HepG2 (cell line): ENCODE results near the gene PLSCR1. TPM values are rescaled to one million over a fixed set of nuclear protein-coding genes. Genes with fewer than 3 reads are reported as not detected.
A peak's percentile ranks its signal among the peaks of the same experiment; 100 is the strongest.

Source experiments
- ATAC-seq: fragments of 200-7000 bp; cut with Tn5 transposase; 3 replicates; pipeline ENCODE4 v1.9.1; 2020; ENCODE audit warnings: mild to moderate bottlenecking, moderate library complexity
- BruUV-seq: library from RNA; stranded (reverse); fragments of 400-500 nt; replicated peaks from 2 replicates; lab custom pipeline; 2021; lab: Mats Ljungman, UMichigan
- CTCF ChIA-PET: fragments of 300-600 bp; formaldehyde crosslinking; extraction: SDS; loops from one replicate; lab custom pipeline; 2021; ENCODE audit warnings: low total read pairs, inconsistent platforms, low intra/inter-chr PET ratio; lab: Yijun Ruan, JAX
- POLR2A ChIA-PET: fragments of 350-600 bp; sonication (Branson Sonifier 250); formaldehyde crosslinking; loops from one replicate; lab custom pipeline; 2020; ENCODE audit warnings: antibody characterized with exemption, inconsistent platforms; lab: Yijun Ruan, JAX
- DNase-seq: peaks from one replicate; pipeline ENCODE4 v3.0.0-alpha.2; 2015; ENCODE audit warnings: low spot score
- FAIRE-seq: peaks from 3 replicates; lab custom pipeline; 2011; peaks lifted over from hg19 to GRCh38; lab: Jason Lieb, UNC
- H2AFZ ChIP-seq: one replicate; pipeline ENCODE4 v1.6.1; 2011; ENCODE audit warnings: low read length, inconsistent platforms
- H3K27ac ChIP-seq: fragments of 300-600 bp; 3 replicates; pipeline ENCODE4 v1.8.0; 2011; ENCODE audit warnings: mixed run types, mild to moderate bottlenecking, mixed read lengths, low read length, inconsistent platforms; ENCODE audit not compliant: insufficient read depth; ENCODE audit errors: extremely low read length
- H3K27me3 ChIP-seq, 2 experiments: fragments of 200-600 bp in 1 of 2; 2 replicates in 1 of 2; 3 replicates in 1 of 2; pipeline versions ENCODE4 v1.6.0 to v1.8.0; 2011; ENCODE audit warnings: low read length in 2 of 2, mild to moderate bottlenecking in 2 of 2, moderate library complexity in 2 of 2, inconsistent platforms in 1 of 2; ENCODE audit not compliant: insufficient read depth in 2 of 2, control insufficient read depth in 1 of 2
- H3K36me3 ChIP-seq, 2 experiments: fragments of 200-600 bp in 1 of 2; replicated peaks in 1 of 2; 2 replicates in 1 of 2; 3 replicates in 1 of 2; pipeline versions ENCODE4 v1.5.1 to v1.8.0; 2011; ENCODE audit warnings: low read length in 2 of 2, inconsistent platforms in 1 of 2; ENCODE audit not compliant: insufficient read depth in 2 of 2, control insufficient read depth in 1 of 2
- H3K4me1 ChIP-seq: 2 replicates; pipeline ENCODE4 v1.5.1; 2012; ENCODE audit warnings: low read length, inconsistent platforms; ENCODE audit not compliant: insufficient read depth
- H3K4me2 ChIP-seq: 2 replicates; pipeline ENCODE4 v1.6.0; 2011; ENCODE audit warnings: low read depth, low read length, inconsistent platforms
- H3K4me3 ChIP-seq, 3 experiments: fragments of 200-600 bp in 1 of 3; sonication (generic), shearing (Covaris generic) in 1 of 3; replicated peaks in 1 of 3; 2 replicates each; pipeline ENCODE4 v1.5.1; 2011 to 2016; ENCODE audit warnings: low read length in 3 of 3, inconsistent platforms in 2 of 3, low read depth in 2 of 3, mild to moderate bottlenecking in 2 of 3, control low read depth in 1 of 3, mixed read lengths in 1 of 3; ENCODE audit not compliant: insufficient read depth in 1 of 3
- H3K79me2 ChIP-seq: one replicate; pipeline ENCODE4 v1.6.1; 2011; ENCODE audit warnings: low read length, inconsistent platforms; ENCODE audit not compliant: insufficient read depth
- H3K9ac ChIP-seq: 2 replicates; pipeline ENCODE4 v1.6.0; 2011; ENCODE audit warnings: mild to moderate bottlenecking, low read depth, low read length, inconsistent platforms; ENCODE audit not compliant: insufficient read depth
- H3K9me3 ChIP-seq: 2 replicates; pipeline ENCODE4 v1.5.1; 2012; ENCODE audit warnings: mild to moderate bottlenecking, low read length
- H4K20me1 ChIP-seq: 2 replicates; pipeline ENCODE4 v1.6.0; 2011; ENCODE audit warnings: inconsistent platforms, mild to moderate bottlenecking, low read length, moderate library complexity; ENCODE audit not compliant: insufficient read depth
- CCDC6 ChIP-seq: sonication (generic); formaldehyde crosslinking; IDR thresholded peaks from 2 replicates; pipeline ENCODE4 v1.8.1; 2022; ENCODE audit warnings: mild to moderate bottlenecking, missing genetic modification reagents, moderate library complexity
- CTCF ChIP-seq: sonication (generic); formaldehyde crosslinking; IDR thresholded peaks from 2 replicates; pipeline ENCODE4 v1.5.0; 2020; ENCODE audit warnings: mild to moderate bottlenecking, missing genetic modification reagents, moderate library complexity
- HNF1A ChIP-seq, 2 experiments: sonication (generic) in 1 of 2; formaldehyde crosslinking in 1 of 2; IDR thresholded peaks; 2 replicates each; pipeline versions ENCODE4 v1.4.0 to v1.6.1; 2016 to 2020; ENCODE audit warnings: borderline replicate concordance in 1 of 2, low read depth in 1 of 2, mild to moderate bottlenecking in 1 of 2, missing genetic modification reagents in 1 of 2
- JDP2 ChIP-seq: sonication (generic); formaldehyde crosslinking; IDR thresholded peaks from 2 replicates; pipeline ENCODE4 v1.8.1; 2022; ENCODE audit warnings: missing genetic modification reagents, borderline replicate concordance
- MAFG ChIP-seq: sonication (generic); formaldehyde crosslinking; IDR thresholded peaks from 2 replicates; pipeline ENCODE4 v1.5.1; 2020; ENCODE audit warnings: mild to moderate bottlenecking, missing genetic modification reagents
- MIER2 ChIP-seq: IDR thresholded peaks from 2 replicates; pipeline ENCODE4 v1.6.1; 2016; ENCODE audit warnings: missing biosample characterization, missing genetic modification reagents
- NFE2L2 ChIP-seq: fragments of 150-350 bp; IDR thresholded peaks from 2 replicates; pipeline ENCODE4 v1.6.1; 2014; ENCODE audit warnings: low read length
- RNF2 ChIP-seq: fragments of 450-650 bp; conservative IDR thresholded peaks from 2 replicates; pipeline ENCODE4 v1.6.1; 2016; ENCODE audit warnings: low read depth
- STAG1 ChIP-seq: sonication (generic); formaldehyde crosslinking; IDR thresholded peaks from 2 replicates; pipeline ENCODE4 v1.4.0; 2020; ENCODE audit warnings: missing genetic modification reagents
- STAT5B ChIP-seq: sonication (generic); formaldehyde crosslinking; IDR thresholded peaks from 2 replicates; pipeline ENCODE4 v1.4.0; 2020; ENCODE audit warnings: missing genetic modification reagents
- YY1 ChIP-seq: IDR thresholded peaks from 2 replicates; pipeline ENCODE4 v1.6.1; 2011; ENCODE audit warnings: low read length, low read depth, moderate library complexity, mild to moderate bottlenecking; ENCODE audit not compliant: insufficient read depth, insufficient replicate concordance
- ZBTB1 ChIP-seq: sonication (generic); formaldehyde crosslinking; IDR thresholded peaks from 2 replicates; pipeline ENCODE4 v1.4.0; 2020; ENCODE audit warnings: missing genetic modification reagents, borderline replicate concordance
- ZNF280B ChIP-seq: sonication (generic); formaldehyde crosslinking; IDR thresholded peaks from 2 replicates; pipeline ENCODE4 v1.5.0; 2020; ENCODE audit warnings: missing genetic modification reagents, mild to moderate bottlenecking, borderline replicate concordance
- ZNF784 ChIP-seq: sonication (generic); formaldehyde crosslinking; IDR thresholded peaks from 2 replicates; pipeline ENCODE4 v1.5.1; 2020; ENCODE audit warnings: missing genetic modification reagents, mild to moderate bottlenecking, borderline replicate concordance
- WGBS: methylation state at CpG from one replicate; pipeline ENCODE4 v1.1.6; 2017; ENCODE audit warnings: low lambda C conversion rate; 5-methylcytosine and 5-hydroxymethylcytosine counted together
- in situ Hi-C: cut with HindIII; loops from 2 replicates; pipeline ENCODE4 v1.10.0; 2017; ENCODE audit warnings: low pct_unique_long_range_greater_than_20kb; ENCODE audit not compliant: extremely low pct_ligation_motif_present
- intact Hi-C: fragments of 100-400 bp; cut with micrococcal nuclease; formaldehyde crosslinking; loops from one replicate; pipeline ENCODE4 v1.10.0; 2022; ENCODE audit not compliant: unreplicated experiment
- polyA plus RNA-seq, 8 experiments: library from polyadenylated mRNA; depleted of rRNA in 3 of 8; stranded (reverse) in 7 of 8; unstranded in 1 of 8; fragments of >200 nt; fragmentation: Illumina TruSeq in 4 of 8; extraction: Trizol in 4 of 8; gene quantifications; 2 replicates each; pipeline versions ENCODE4 v1.2.1 to v1.2.3, GENCODE V29; 2011 to 2016; ENCODE audit warnings: low read depth in 4 of 8, missing spikeins in 1 of 8, mixed read lengths in 1 of 8; ENCODE audit not compliant: insufficient read depth in 1 of 8
- total RNA-seq, 5 experiments: library from RNA; depleted of rRNA; stranded (reverse); fragments of >200 nt; fragmentation: Illumina TruSeq; extraction: Trizol; gene quantifications; 2 replicates each; pipeline ENCODE4 v1.2.3, GENCODE V29; 2016; ENCODE audit warnings: low read depth in 1 of 5

Gene PLSCR1
- total and polyA plus RNA-seq, 2 of the 13 experiments (the other 11 are each of a cell fraction or from before 2014, with no cell fraction given) = 33.8 to 34.1 TPM

- TF ChIP-seq CTCF (peak; percentile 59), STAG1 (CRISPR knock-in tag) (peak; percentile 80), ZBTB1 (CRISPR knock-in tag) (no peak)
- TF ChIP-seq, all 625 proteins: peak for 3
These were observed 33.3 kb upstream of the PLSCR1 start (continued) for GRCh38 chr3:146577662-146578061.

- Histone ChIP-seq H3K27me3 (0 out of 5 replicates have a peak, but pooled peaks cover 0 to 3% of the 10 kb centered on the region in 2 experiments), H3K27ac (no peak overlapping the region), H3K36me3 (no peaks in the 10 kb centered on the region), H3K4me1 (peaks cover 14% of the 10 kb centered on the region), H4K20me1 (no peaks in the 10 kb centered on the region), H3K4me3 (no peak overlapping the region), H2AFZ (no peak overlapping the region), H3K9ac (no peak overlapping the region), H3K4me2 (no peak overlapping the region), H3K79me2 (no peaks in the 10 kb centered on the region), H3K9me3 (no peaks in the 10 kb centered on the region)
- intact Hi-C loops = loop anchor here (2.0 to 5.0 kb wide), 3 partner anchors 73 to 508 kb away; no protein-coding TSS in a partner anchor
- ChIA-PET POLR2A (interaction anchor here (1.5 kb wide), 1 partner anchor 31 kb away, joined by 3 read pairs; the partner anchor contains the start of gene PLSCR1), CTCF (no interaction called here)
- BruUV-seq = no TSS peak
- whole genome bisulfite sequencing = 8% methylated on average over 2 of the region's 2 CpGs
- in situ Hi-C loops = loop anchor here (5.0 to 10.0 kb wide), 3 partner anchors 241 to 511 kb away; no protein-coding TSS in a partner anchor
- DNase-seq = no peak
- no peak for FAIRE-seq
- no peak for ATAC-seq
- TF ChIP-seq MAFG (CRISPR knock-in tag) (no peak), HNF1A (IDR thresholded peaks at IDR 0.05; ENCODE audit: low read depth) (no peak), HNF1A (CRISPR knock-in tag; IDR thresholded peaks at IDR 0.05; ENCODE audit: borderline replicate concordance) (no peak), YY1 (no peak), STAT5B (CRISPR knock-in tag) (no peak), RNF2 (no peak), STAG1 (CRISPR knock-in tag) (no peak), ZNF784 (no peak), MIER2 (CRISPR knock-in tag) (no peak), CCDC6 (no peak), NFE2L2 (no peak), JDP2 (CRISPR knock-in tag) (no peak), ZNF280B (CRISPR knock-in tag) (no peak)
These were observed 31.2 kb upstream of the PLSCR1 start for GRCh38 chr3:146575636-146576035.
